GM18519 (cell line): ENCODE results near the gene SKAP2.

Experiments used
- ATAC-seq: cut with Tn5 transposase; IDR thresholded peaks from one replicate; pipeline ENCODE4 v1.9.1; 2021; ENCODE audit warnings: mild to moderate bottlenecking, moderate library complexity; ENCODE audit not compliant: unreplicated experiment, low FRiP score

Gene SKAP2

DNA sequence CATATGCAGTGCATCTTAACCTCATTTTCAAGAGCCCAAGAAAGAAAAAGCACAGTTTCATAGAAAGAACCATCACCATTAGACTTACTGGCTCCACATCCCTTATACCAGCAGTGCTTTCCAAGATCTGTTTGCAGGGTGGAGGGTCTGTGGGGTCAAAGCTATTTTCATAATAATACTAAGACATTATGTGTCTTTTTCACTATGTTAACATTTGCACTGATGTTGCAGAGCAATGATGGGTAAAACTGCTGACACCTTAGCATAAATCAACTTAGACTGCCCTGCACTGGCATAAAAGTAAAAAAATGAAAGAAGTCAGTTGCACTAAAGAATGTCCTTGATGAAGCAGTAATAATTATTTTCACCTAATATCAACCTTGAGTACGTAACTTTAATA is 166.2 kb downstream of the SKAP2 start:
- no peak for ATAC-seq

DNA sequence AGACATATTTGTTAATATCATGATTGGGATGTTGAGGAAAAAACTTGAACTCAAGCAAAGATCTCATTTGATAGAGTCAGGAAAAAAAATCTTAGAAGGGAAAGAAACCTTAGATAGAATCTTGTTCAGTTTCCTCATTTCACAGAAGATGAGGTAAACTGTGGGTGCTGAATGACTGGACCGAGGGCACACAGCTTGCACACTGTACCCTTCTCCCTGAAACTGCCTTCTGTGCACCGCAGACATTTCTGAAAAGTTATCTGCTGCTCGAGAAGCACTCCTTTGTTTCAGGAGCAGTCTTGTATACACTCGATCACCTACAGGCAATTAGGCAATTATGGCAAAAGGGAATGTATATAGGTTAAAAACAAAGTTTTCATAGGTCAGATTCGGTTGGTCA is 167.4 kb downstream of the SKAP2 start:
- ATAC-seq, result no peak

DNA sequence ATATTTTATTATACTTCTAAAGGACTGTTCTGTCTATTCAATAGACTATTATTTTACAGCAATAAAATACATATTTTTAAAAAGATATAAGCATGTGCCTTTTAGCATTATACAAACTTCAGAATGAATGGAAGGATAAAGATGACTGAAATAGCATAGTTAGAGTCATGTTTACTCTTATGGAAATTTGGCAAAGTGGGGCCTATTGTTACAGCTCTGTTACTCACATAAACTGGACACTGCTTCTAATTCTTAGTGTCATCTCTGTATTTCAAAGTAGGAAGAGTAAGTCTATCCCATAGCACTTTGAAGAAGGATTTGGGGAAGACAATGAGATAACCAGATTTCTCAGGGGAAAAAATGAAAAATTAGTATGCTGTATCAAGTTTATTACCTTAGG is 168.2 kb downstream of the SKAP2 start:
- no peak for ATAC-seq

DNA sequence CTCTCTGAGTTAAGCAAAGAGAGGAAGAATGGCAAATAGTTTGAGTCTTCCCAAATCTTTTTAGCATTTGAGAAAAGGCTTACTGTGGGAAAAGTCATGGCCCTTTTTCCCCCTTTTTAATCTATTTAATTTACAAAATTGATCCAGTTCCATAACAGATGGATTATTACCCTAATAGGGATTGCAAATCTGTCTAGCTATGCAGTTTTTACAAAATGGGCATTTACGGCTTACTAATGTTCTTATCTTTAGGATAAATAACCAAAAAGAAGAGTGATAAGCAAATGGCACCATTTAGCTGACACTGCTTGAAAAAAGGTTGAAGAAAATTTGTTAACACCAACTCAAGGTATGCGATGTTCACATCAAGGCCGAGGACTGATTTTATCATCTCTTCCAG is 169.7 kb downstream of the SKAP2 start:
- ATAC-seq, result no peak

DNA sequence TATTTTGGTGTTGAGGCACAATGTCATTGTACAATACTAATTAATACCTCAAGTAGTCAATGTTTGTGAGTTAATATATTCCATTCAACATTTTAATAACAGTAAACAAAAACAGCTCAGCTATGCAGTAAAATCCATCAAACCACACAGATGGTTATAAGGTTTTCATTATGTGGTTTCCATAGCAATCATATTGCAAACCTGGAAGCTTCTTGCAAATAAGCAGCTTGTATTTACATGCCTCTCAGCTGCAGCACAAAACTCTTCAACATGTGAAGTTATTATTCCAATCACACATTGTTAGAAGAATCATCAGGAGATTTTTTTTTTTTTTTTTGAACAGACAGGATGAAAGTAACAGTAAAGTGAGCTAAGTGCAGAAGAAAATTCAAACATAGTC is 170.2 kb downstream of the SKAP2 start:
- ATAC-seq, result no peak

DNA sequence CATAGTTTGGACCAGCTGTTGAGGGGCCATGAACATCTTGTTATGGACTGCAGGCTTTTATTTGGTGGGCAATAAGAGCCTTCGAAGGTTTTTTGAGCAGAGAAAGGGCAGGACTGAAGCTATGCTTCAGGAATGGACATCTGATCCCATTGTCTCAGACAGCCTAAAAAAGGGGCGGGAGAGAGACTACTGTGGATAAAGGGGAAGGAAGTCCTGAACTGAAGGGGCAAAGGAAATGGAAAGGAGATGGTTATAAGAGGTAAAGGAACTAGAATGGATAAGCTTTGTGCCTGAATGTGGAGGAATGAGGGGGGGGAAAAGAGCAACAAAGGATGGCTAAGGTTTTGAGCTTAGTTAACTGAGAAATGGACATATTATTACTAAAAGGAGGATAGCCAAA is 172.5 kb downstream of the SKAP2 start:
- ATAC-seq, result no peak

DNA sequence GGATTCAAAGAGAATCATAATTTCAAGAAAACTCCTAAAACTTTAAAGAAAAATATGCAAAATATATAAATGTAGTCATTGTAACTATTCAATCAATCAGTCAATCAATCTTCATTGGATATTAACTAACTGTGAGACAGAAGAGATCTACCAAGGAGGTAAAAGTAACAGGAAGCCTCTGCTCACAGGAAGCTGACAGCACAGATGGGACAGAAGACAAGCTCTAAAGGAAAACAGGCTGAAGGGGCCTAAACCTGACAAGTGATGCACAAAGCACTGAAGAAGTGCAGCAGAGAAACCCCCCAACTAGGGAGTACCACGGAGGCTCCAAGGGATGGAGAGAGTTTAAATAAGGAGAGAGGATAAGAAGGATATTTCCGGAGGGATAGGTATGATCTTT is 173.0 kb downstream of the SKAP2 start:
- ATAC-seq, result no peak

DNA sequence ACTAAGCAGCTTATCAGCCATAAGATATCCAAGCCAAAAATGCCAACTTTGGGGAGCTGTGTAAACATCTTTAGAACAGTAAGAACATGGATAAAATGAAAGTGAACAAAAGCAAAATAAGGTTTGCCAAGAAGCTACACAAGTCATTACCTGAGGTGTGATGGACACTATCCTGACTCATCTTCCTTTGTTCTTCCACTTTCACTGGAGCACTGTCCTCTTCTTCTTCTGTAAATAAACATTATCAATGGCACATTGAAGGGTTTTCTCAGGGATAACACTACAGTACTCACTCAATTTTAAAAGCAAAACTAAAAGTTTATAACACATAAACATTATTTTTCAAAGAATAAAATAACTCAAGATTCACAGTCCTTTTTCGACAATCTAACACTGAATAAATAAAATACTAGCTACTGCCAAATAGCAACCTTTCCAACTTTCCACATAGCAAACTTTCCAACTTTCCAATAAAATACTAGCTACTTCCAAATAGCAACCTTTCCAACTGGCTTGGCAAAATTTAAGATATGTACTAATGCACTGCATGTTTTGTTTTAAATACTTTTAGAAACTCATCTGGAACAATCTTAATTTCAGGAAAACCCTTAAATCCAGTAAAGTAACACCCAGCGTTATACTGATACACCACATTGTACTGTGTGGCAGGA is 174.1 kb downstream of the SKAP2 start:
- no peak for ATAC-seq

DNA sequence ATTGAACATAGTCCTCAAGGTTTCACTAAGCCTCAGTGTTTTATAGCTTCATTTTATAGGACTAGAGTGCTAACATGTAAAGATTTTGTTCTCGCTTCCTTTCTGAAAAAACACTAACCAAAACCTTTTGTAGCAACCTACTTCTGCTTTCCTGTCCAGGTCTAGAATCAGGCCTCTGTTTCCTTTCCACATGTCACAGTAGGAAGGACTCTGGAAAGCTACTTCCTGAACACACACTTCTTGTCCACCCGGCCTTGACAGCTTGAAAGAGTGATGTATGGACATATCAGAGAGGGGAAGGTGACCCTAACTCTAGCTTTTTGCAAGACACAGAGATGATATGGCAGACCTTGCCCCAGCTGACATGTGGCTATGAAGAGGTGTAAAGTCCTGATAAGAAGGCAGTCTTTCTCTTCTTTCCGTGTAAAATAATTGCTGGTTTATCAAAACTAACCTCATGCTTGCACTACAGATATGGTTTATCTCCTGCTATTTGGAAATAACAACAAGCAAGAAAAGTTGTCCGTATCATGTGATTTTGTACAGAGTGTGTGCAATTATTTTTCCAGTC is 175.4 kb downstream of the SKAP2 start:
- peak; percentile 66 for ATAC-seq

DNA sequence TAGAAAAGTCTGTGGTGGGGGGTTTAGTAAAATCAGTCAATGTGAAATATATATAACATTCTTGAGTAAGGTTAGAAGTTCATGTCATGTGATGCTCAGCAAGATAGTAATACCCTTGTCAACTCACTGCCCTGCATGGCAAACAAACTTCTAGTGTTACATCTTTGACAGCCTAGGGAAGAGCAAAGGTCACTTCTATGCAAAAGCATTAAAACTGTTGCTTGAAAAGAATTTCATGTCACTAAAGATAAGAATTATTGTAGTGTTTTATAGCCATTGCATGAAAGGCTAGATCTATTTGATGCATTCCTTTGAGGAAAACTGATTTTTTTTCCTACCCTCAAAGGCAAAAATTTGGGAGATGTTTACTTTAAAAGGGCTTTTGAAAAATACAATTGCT is 176.0 kb downstream of the SKAP2 start:
- no peak for ATAC-seq

DNA sequence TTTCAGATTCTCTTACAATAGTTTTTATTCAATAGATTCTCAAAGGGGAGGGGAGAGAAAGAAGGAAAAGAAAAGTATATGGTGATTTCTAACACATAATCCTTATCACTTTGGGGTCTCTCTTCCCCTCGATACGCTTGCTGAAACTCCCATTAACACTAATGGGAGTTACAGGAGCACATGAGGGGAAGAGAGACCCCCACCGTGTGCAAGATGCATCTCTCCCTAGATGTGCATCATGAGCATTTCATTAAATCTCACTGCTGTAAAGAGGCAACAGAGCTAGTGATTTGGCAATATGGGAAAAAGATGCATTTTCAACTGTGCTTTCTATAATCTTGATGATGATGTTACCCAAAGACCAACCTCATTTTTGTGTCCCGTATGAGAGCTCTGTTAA is 177.4 kb downstream of the SKAP2 start:
- no peak for ATAC-seq

DNA sequence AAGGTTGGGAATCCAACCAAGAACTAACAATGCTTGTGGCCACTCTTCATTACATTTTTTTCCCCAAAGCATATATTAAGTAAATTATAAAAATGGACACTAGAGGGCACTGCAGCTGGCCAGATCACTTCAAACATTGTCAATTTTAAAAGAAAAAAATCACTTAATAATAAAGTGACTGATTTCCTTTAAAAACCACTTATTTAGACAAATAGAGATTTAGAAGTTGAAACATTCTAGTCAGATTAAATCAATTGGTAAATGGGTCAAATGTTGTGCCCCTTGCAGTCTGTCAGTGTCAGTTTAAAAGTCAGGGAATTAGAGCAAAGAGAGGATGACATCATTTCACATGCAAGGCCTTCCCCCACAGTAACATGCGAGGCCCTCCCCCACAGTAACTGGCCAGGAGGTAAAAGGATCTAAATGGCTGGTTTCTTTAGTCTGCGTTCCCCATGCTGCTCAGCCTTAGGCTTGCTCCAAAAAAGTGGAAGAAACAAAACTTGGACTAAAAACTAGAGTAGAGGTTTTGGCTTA is 177.9 kb downstream of the SKAP2 start:
- no peak for ATAC-seq

DNA sequence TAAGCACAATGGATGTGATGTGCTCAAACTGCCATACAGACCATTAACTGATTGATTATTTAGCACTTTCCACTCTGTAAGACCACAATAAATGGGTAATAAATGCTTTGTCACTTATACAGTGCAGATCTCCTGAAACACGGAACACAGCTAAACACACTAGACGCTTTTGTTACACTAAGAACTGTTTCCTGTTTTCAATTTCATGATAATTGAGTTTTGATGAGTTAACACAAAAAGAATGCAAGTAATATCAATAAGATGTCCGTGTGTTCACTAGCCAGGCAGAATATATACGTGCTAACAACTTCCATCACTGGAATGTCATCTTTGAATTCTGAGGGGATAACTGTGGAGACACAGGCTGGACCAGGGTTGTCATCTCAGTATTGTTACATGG is 178.8 kb downstream of the SKAP2 start:
- ATAC-seq, result no peak

DNA sequence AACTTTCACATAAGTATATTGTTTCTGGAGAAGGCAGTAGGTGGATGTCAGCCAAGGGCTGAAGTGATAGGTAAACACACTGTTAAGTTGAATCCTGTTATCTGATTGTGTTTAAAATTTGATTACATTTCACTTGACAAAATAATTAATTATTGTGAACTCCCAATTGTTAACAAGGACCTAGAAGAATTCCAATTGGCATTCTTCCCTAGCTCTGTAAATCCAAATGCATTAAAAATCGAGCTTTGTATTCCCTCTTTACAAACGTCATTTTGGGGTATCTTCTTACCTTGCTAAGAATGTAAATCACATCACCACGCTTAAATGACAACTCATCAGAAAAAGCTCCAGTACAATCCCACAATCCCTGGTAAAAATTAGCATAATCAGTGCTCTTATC is 179.9 kb downstream of the SKAP2 start:
- ATAC-seq, result no peak

DNA sequence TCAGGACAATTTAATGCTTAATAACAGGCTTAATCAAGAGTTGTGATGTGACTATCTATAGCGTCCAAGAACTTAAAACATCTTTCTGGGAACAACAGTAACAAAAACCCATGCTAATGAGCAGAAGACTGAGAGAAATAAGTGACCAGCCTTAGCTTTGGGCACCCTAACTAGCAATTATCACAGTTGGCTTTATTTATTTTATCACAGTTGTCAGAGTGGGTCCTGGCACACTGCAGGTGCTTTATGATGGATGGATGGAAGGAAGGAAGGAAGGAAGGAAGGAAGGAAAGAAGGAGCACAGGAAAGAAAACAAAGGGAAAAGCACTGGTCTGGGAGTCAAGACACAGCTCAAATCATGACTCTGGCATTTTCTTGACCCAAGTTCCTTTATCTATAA is 181.1 kb downstream of the SKAP2 start:
- ATAC-seq, result no peak

DNA sequence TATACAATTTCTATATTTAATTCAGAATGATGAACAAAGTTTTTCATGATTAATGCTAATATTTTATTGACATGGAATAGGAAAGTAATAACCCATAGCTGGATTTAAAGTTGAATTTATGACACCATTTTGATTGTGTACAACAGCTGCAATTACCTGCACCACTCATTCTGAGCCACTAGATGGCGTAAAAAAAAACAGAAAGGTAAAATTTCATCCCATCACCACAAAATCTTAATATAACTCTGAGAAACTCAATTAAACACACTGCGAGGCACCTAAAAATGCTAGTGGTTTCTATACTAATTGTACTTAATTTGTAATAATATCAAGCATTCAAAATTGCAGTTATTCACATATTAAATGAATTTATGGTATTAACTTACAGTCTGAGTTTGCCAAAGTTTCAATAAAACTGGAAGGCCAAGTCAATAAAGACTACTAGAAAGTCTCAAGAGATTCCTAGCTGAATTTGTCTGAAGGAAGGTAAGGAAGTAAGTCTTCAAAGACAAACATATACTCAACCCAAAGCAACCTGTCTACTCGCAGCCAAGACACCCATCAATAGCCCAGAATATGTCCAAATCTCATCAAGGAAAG is 182.5 kb downstream of the SKAP2 start:
- ATAC-seq, result no peak

DNA sequence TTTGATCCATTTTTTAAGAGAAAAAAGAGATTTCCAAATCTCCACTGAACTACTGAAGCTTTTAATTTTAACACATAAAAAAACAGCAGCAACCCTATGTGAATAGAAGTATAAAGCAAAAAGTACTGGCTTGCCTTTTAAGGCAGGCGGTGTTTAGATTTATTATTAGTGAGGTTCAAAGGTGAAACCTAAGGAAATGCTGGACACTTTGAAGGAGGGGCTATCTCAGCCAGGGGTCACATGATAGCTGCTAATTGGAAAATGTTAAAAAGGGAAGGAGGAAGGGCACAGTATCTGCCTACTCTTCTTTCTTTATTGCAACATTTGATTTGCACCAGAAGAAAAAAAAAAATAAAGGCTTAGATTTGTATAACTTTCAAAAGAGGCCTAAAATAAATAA is 183.8 kb downstream of the SKAP2 start:
- ATAC-seq, result no peak

DNA sequence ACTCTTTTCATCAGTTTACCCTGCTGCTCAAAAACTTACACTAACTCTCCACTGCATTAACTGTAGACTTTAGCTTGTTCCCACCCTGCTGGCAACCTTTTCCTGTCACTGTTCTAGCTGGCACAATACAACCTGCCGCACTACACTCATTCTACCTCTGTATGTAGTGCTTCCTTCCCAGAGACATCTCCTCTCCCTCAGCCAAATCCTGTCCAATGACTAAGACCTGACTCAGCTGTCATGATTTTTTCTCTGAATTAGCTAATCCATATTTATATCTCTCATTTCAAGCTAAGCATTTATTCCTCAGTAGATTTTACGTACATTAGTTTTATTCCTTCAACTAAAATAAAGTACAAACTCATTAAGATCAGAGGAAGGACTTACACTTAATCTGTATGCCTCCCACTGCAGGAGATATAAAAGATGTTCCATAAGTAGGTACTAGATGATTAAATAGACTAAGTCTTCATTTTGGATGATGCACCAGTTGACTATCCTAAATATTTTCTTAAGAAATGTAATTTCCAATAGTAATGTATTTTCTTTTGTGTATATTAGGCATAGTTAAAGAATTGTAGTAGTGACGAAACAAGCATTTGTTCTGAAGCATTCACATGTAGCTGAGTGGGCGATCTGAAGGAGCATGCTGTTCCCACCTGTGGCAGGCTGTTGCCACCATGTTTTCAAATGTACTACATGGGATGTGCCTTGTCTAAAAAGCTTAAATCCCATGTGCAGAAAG is 189.1 kb downstream of the SKAP2 start:
- ATAC-seq, result no peak

DNA sequence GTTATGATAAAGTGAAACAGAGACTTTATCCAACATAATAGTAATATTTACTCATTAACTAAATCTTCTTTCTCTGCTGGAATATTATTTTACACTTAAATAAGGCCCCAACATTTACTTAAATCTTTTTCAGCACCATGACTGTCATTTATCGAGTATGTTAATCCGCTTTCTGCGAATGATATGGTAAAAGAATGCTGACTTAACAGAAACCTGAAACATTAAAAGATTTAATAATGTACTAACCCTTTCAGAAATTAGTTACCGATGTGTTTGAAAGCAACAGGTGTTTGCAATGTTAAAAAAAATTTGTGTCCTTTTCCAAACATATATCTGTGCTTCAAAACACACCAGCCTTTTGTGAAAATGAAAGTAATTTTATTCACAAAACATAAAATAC is 190.5 kb downstream of the SKAP2 start:
- no peak for ATAC-seq

DNA sequence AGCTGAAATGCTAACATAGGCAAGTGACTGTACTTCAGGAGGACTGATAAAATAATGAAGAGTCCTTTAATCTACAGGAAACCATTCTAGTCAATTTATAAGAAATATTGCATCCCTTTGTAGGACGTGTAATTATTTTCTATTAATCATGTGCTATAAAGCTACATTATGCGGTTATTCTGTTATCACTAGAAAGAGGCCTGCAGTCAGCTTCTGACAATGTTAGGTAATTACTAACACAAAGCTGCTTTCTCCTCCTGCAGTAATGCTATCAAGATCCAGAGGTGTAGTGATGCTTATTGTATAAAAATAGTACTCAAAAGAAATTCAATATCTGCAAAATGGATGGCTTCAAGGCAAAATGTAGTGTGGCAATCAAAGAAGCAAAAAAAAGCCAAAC is 191.1 kb downstream of the SKAP2 start:
- ATAC-seq, result no peak

DNA sequence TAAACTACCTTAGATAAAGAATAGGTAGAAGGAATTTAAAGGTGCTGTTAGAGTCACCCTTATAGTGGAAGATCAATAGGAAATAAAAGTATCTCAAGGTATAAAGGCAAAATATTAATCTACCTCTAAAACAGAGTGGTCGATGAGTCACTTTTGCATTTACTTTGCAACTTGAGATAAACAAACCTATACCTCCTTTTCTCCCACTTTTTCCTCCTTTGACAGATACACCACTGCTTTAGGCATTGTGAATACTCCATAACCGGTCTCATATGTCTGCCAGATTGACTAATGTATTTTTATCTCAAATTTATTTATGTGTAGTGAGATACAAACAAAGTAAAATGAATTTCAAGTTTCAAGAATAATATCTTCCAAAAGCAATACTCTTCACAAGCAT is 193.5 kb downstream of the SKAP2 start:
- ATAC-seq, result no peak
